ENCODE results near the gene CHTF8. TPM values are rescaled to one million over a fixed set of nuclear protein-coding genes. Genes with fewer than 3 reads are reported as not detected.

The CHTF8 gene
- total RNA-seq, 4 donors from 2014 or later, result 77.8 to 124 (median 82.8) TPM

GRCh38 chr16:69109486-69110270, 22.7 kb downstream of the CHTF8 start:
- 94 to 95% methylated on average over 48 of the region's 48 CpGs for WGBS, 2 donors
- DNase-seq (ENCODE audit: low spot score in 2 of 2), result no peak
- no peak overlapping the region for H3K4me3 ChIP-seq (ENCODE audit: low read depth, poor library complexity, severe bottlenecking)
- TF ChIP-seq, protein P1, sequence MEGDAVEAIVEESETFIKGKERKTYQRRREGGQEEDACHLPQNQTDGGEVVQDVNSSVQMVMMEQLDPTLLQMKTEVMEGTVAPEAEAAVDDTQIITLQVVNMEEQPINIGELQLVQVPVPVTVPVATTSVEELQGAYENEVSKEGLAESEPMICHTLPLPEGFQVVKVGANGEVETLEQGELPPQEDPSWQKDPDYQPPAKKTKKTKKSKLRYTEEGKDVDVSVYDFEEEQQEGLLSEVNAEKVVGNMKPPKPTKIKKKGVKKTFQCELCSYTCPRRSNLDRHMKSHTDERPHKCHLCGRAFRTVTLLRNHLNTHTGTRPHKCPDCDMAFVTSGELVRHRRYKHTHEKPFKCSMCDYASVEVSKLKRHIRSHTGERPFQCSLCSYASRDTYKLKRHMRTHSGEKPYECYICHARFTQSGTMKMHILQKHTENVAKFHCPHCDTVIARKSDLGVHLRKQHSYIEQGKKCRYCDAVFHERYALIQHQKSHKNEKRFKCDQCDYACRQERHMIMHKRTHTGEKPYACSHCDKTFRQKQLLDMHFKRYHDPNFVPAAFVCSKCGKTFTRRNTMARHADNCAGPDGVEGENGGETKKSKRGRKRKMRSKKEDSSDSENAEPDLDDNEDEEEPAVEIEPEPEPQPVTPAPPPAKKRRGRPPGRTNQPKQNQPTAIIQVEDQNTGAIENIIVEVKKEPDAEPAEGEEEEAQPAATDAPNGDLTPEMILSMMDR (IDR thresholded peaks at IDR 0.05), result no peak
- intact Hi-C loops (cut with DNase I; ENCODE audit: low total_unique reads), result no loop called here

- DNase-seq (ENCODE audit: low spot score in 2 of 2), result no peak
- WGBS, 2 donors, result 87% methylated on average over 4 of the region's 4 CpGs
- intact Hi-C loops (cut with DNase I; ENCODE audit: low total_unique reads), result no loop called here
- no peak overlapping the region for H3K4me3 ChIP-seq (ENCODE audit: low read depth, poor library complexity, severe bottlenecking)
- TF ChIP-seq, protein P1 (IDR thresholded peaks at IDR 0.05), result no peak
- TF ChIP-seq POLR2A (IDR thresholded peaks at IDR 0.05), result no peak
These were observed 23.5 kb downstream of the CHTF8 start for GRCh38 chr16:69108905-69109252.

- intact Hi-C loops (cut with DNase I; ENCODE audit: low total_unique reads), result no loop called here
- no peak for DNase-seq (ENCODE audit: low spot score in 2 of 2)
- no peak overlapping the region for H3K4me3 ChIP-seq (ENCODE audit: low read depth, poor library complexity, severe bottlenecking)
- TF ChIP-seq, protein P1 (IDR thresholded peaks at IDR 0.05), result no peak
- TF ChIP-seq POLR2A (IDR thresholded peaks at IDR 0.05), result no peak
- WGBS, 2 donors, result 66 to 70% methylated on average over 9 of the region's 9 CpGs
These were observed 24.1 kb downstream of the CHTF8 start for GRCh38 chr16:69108064-69108904.

- no peak for TF ChIP-seq POLR2A (IDR thresholded peaks at IDR 0.05)
- TF ChIP-seq, protein P1 (IDR thresholded peaks at IDR 0.05), result no peak
- WGBS, 2 donors, result 4 to 5% methylated on average over 20 of the region's 52 CpGs
- H3K4me3 ChIP-seq (ENCODE audit: low read depth, poor library complexity, severe bottlenecking), result peak overlapping the region; percentile 3
- intact Hi-C loops (cut with DNase I; ENCODE audit: low total_unique reads), result no loop called here
- DNase-seq (ENCODE audit: low spot score in 2 of 2), result no peak
These were observed 24.9 kb downstream of the CHTF8 start for GRCh38 chr16:69107316-69107962.

- no peak for TF ChIP-seq POLR2A (IDR thresholded peaks at IDR 0.05)
- TF ChIP-seq, protein P1 (IDR thresholded peaks at IDR 0.05), result no peak
- no peak for DNase-seq (ENCODE audit: low spot score in 2 of 2)
- H3K4me3 ChIP-seq (ENCODE audit: low read depth, poor library complexity, severe bottlenecking), result peak overlapping the region; percentile 0
- WGBS, 2 donors, result 0 to 2% methylated on average over 15 to 32 of the region's 55 CpGs
- intact Hi-C loops (cut with DNase I; ENCODE audit: low total_unique reads), result no loop called here
These were observed 25.7 kb downstream of the CHTF8 start for GRCh38 chr16:69106491-69107315.
